Neutrophil (primary cell): Measurements from ENCODE around the gene KDM8.

Source experiments
- H3K27ac ChIP-seq: fragments of 200-600 bp; sonication (generic); 2 replicates; pipeline ENCODE4 v1.5.1; 2016; ENCODE audit warnings: mild to moderate bottlenecking, moderate library complexity
- H3K27me3 ChIP-seq: fragments of 200-600 bp; sonication (generic); 2 replicates; pipeline ENCODE4 v1.6.0; 2016; ENCODE audit warnings: mild to moderate bottlenecking
- H3K36me3 ChIP-seq: fragments of 200-600 bp; sonication (generic); 2 replicates; pipeline ENCODE4 v1.5.1; 2017
- H3K4me1 ChIP-seq, 2 experiments: fragments of 200-600 bp in 1 of 2; sonication (generic) in 1 of 2; 1 replicate in 1 of 2; 2 replicates in 1 of 2; pipeline versions ENCODE4 v1.5.1 to v1.6.1; 2013 to 2016; ENCODE audit warnings: low read depth in 1 of 2, low read length in 1 of 2, mild to moderate bottlenecking in 1 of 2, moderate library complexity in 1 of 2; ENCODE audit not compliant: control insufficient read depth in 1 of 2, insufficient read depth in 1 of 2
- H3K4me3 ChIP-seq, 2 experiments: fragments of 200-600 bp in 1 of 2; sonication (generic) in 1 of 2; 1 replicate in 1 of 2; 2 replicates in 1 of 2; pipeline ENCODE4 v1.5.1; 2013 to 2016; ENCODE audit warnings: low read depth in 1 of 2, low read length in 1 of 2, mild to moderate bottlenecking in 1 of 2, moderate library complexity in 1 of 2
- H3K9me3 ChIP-seq: fragments of 200-600 bp; sonication (generic); 2 replicates; pipeline ENCODE4 v1.5.1; 2016
- CTCF ChIP-seq: fragments of 200-600 bp; sonication (generic); IDR thresholded peaks from 2 replicates; pipeline ENCODE4 v1.5.1; 2016; ENCODE audit warnings: antibody characterized with exemption

The KDM8 gene

GRCh38 chr16:27181019-27181790, 22.1 kb upstream of the KDM8 start:
- Histone ChIP-seq H3K4me1 (peaks cover 7 to 12% of the 10 kb centered on the region in 2 experiments), H3K27me3 (no peaks in the 10 kb centered on the region), H3K9me3 (no peaks in the 10 kb centered on the region), H3K4me3 (no peak overlapping the region), H3K27ac (no peak overlapping the region), H3K36me3 (no peaks in the 10 kb centered on the region)
- TF ChIP-seq CTCF: no peak

- H3K27me3 ChIP-seq: no peaks in the 10 kb centered on the region
- no peak for TF ChIP-seq CTCF
Measured at GRCh38 chr16:27182906-27183405, 20.4 kb upstream of the KDM8 start.

GRCh38 chr16:27185776-27186130, 17.6 kb upstream of the KDM8 start:
- Histone ChIP-seq H3K36me3 (no peaks in the 10 kb centered on the region), H3K9me3 (no peaks in the 10 kb centered on the region), H3K4me1 (no peaks in the 10 kb centered on the region), H3K4me3 (no peak overlapping the region), H3K27me3 (peaks cover 15% of the 10 kb centered on the region), H3K27ac (no peak overlapping the region)
- TF ChIP-seq CTCF: no peak

More at GRCh38 chr16:27182906-27183405, 20.4 kb upstream of the KDM8 start:
- Histone ChIP-seq H3K36me3 (no peaks in the 10 kb centered on the region), H3K9me3 (no peaks in the 10 kb centered on the region), H3K4me3 (no peak overlapping the region), H3K27ac (no peak overlapping the region), H3K4me1 (peaks cover 7 to 12% of the 10 kb centered on the region in 2 experiments)

- no peaks in the 10 kb centered on the region for H3K36me3 ChIP-seq
- H3K4me3 ChIP-seq: no peak overlapping the region
- H3K9me3 ChIP-seq: no peaks in the 10 kb centered on the region
- peaks cover 0 to 4% of the 10 kb centered on the region in 2 experiments for H3K4me1 ChIP-seq
- H3K27ac ChIP-seq: no peak overlapping the region
- peaks cover 15% of the 10 kb centered on the region for H3K27me3 ChIP-seq
- no peak for TF ChIP-seq CTCF
Measured at GRCh38 chr16:27188633-27189032, 14.7 kb upstream of the KDM8 start.

- H3K36me3 ChIP-seq: no peaks in the 10 kb centered on the region
- no peaks in the 10 kb centered on the region for H3K9me3 ChIP-seq
- H3K27me3 ChIP-seq: peaks cover 15% of the 10 kb centered on the region
- TF ChIP-seq CTCF: no peak
- H3K4me3 ChIP-seq: no peak overlapping the region
- H3K27ac ChIP-seq: no peak overlapping the region
- H3K4me1 ChIP-seq: peaks cover 0 to 4% of the 10 kb centered on the region in 2 experiments
Measured at GRCh38 chr16:27189335-27189972, 13.9 kb upstream of the KDM8 start.
